Gastrocnemius medialis (tissue), 4 donors: ENCODE data around the gene RSU1.

ENCODE experiments used
- POLR2A ChIP-seq, 2 donors: fragments of 450-650 bp; IDR thresholded peaks; one replicate each; pipeline ENCODE4 v1.6.1; 2017; ENCODE audit warnings: antibody characterized with exemption in 2 of 2, mild to moderate bottlenecking in 2 of 2, moderate library complexity in 2 of 2
- TF ChIP-seq, protein P1 (sequence below), 5 experiments: fragments of 450-650 bp in 3 of 5; fragments of 200-600 bp in 2 of 5; sonication (generic) in 2 of 5; IDR thresholded peaks in 4 of 5; conservative IDR thresholded peaks in 1 of 5; 1 replicate in 4 of 5; 2 replicates in 1 of 5; pipeline ENCODE4 v1.5.1; 2016 to 2019; ENCODE audit warnings: antibody characterized with exemption in 5 of 5, mild to moderate bottlenecking in 3 of 5, moderate library complexity in 3 of 5

DNA sequence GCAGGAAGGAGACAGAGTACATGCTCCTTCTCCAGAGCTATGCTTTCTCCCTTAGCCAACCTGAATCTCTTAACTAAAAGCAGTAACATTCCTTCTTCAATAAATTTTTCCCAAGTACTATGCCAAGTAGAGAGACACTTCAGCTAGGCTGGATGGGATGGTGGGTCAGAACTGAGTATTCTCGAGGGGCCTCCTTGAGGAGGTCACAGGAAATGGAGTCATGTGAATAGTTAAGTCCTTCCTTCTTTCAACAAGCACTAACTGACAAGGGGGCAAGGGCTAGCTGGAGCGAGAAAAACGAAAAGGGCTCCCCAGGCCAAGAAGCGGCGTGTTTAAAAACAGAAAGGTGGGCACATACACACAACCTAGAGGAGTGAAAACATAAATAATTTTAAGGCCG, 5.5 kb downstream of the RSU1 start:
- TF ChIP-seq, protein P1, sequence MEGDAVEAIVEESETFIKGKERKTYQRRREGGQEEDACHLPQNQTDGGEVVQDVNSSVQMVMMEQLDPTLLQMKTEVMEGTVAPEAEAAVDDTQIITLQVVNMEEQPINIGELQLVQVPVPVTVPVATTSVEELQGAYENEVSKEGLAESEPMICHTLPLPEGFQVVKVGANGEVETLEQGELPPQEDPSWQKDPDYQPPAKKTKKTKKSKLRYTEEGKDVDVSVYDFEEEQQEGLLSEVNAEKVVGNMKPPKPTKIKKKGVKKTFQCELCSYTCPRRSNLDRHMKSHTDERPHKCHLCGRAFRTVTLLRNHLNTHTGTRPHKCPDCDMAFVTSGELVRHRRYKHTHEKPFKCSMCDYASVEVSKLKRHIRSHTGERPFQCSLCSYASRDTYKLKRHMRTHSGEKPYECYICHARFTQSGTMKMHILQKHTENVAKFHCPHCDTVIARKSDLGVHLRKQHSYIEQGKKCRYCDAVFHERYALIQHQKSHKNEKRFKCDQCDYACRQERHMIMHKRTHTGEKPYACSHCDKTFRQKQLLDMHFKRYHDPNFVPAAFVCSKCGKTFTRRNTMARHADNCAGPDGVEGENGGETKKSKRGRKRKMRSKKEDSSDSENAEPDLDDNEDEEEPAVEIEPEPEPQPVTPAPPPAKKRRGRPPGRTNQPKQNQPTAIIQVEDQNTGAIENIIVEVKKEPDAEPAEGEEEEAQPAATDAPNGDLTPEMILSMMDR (IDR thresholded peaks at IDR 0.05 in 4 of 5, conservative IDR thresholded peaks at IDR 0.05 in 1 of 5) = no peak
- TF ChIP-seq POLR2A (IDR thresholded peaks at IDR 0.05) = no peak
